ENCODE data around the gene DLGAP3. TPM values are rescaled to one million over a fixed set of nuclear protein-coding genes. Genes with fewer than 3 reads are reported as not detected.

The DLGAP3 gene
- total and polyA plus RNA-seq, 2 donors (not counting 3 experiments of a cell fraction or from before 2014, with no cell fraction given), result 0.04 to 0.20 TPM

DNA sequence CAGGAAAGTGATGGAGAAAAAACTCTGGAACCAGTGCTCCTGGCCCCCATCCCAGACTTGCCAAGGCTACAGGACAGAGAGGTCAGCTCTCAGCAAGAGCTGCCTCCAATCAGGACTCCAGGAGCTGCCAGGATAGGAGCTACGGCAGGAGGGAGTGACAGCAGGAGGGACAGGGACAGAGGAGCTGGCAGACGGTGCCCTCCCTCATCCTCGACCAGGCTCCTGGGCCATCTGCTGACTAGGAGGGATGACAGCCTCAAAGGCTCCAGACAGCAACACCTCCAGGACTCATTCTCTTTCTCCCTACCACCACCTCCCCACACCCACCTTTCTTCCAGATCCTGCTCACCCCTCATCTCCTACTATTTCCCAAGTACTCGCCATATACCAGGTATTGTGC, 22.7 kb downstream of the DLGAP3 start:
- DNase-seq (ENCODE audit: low read depth, low spot score), result no peak
- Histone ChIP-seq H3K4me3 (replicated peaks in 1 of 3; ENCODE audit: insufficient read depth in 1 of 3, low read depth in 1 of 3, low read length in 3 of 3) (no peak overlapping the region), H3K27me3 (ENCODE audit: control insufficient read depth in 2 of 2, insufficient read depth in 2 of 2, low read length in 2 of 2) (no peaks in the 10 kb centered on the region), H3K9ac (replicated peaks; ENCODE audit: extremely low read depth, insufficient read depth, low read length) (no peak overlapping the region), H3K79me2 (ENCODE audit: control insufficient read depth, insufficient read depth, low read length) (no peaks in the 10 kb centered on the region), H3K9me3 (replicated peaks; ENCODE audit: control insufficient read depth, insufficient read depth, low read length) (no peaks in the 10 kb centered on the region), H3K4me2 (ENCODE audit: insufficient read depth, low read length) (no peak overlapping the region), H2AFZ (ENCODE audit: low read depth, low read length) (no peak overlapping the region), H3K36me3 (ENCODE audit: control insufficient read depth in 2 of 2, extremely low read depth in 1 of 2, insufficient read depth in 2 of 2, low read length in 2 of 2) (no peaks in the 10 kb centered on the region), H3K4me1 (ENCODE audit: control insufficient read depth, extremely low read depth, insufficient read depth, low read length) (no peaks in the 10 kb centered on the region), H3K27ac (ENCODE audit: insufficient read depth, low read depth, low read length) (no peak overlapping the region), H3K9me1 (replicated peaks; ENCODE audit: control insufficient read depth, extremely low read depth, insufficient read depth, low read length) (no peaks in the 10 kb centered on the region), H4K20me1 (replicated peaks; ENCODE audit: control insufficient read depth, extremely low read depth, insufficient read depth, low read length) (no peaks in the 10 kb centered on the region)
- ChIA-PET CTCF (no interaction called here), POLR2A (no interaction called here)
- BruUV-seq (replicated peaks), result no TSS peak
- no peak for FAIRE-seq
- intact Hi-C loops (cut with micrococcal nuclease) (no loop called here), dilution Hi-C loops (cut with MboI; ENCODE audit: extremely low pct_ligation_motif_present, low sequenced_read_pairs) (no loop called here)
- no peak for TF ChIP-seq JUN (IDR thresholded peaks at IDR 0.05; ENCODE audit: borderline replicate concordance, insufficient read depth, insufficient read length, low read depth)
- no peak for TF ChIP-seq MYC (IDR thresholded peaks at IDR 0.05; ENCODE audit: low read depth, low read length)
- TF ChIP-seq GATA2 (IDR thresholded peaks at IDR 0.05; ENCODE audit: insufficient read depth, insufficient read length, low read depth, low read length), result no peak
- no peak for TF ChIP-seq POLR2AphosphoS5 (IDR thresholded peaks at IDR 0.05; ENCODE audit: insufficient read depth, low read depth, low read length)
- TF ChIP-seq, protein P1, sequence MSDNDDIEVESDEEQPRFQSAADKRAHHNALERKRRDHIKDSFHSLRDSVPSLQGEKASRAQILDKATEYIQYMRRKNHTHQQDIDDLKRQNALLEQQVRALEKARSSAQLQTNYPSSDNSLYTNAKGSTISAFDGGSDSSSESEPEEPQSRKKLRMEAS (IDR thresholded peaks at IDR 0.05; ENCODE audit: insufficient read depth, insufficient read length), result no peak
- TF ChIP-seq, protein P2, sequence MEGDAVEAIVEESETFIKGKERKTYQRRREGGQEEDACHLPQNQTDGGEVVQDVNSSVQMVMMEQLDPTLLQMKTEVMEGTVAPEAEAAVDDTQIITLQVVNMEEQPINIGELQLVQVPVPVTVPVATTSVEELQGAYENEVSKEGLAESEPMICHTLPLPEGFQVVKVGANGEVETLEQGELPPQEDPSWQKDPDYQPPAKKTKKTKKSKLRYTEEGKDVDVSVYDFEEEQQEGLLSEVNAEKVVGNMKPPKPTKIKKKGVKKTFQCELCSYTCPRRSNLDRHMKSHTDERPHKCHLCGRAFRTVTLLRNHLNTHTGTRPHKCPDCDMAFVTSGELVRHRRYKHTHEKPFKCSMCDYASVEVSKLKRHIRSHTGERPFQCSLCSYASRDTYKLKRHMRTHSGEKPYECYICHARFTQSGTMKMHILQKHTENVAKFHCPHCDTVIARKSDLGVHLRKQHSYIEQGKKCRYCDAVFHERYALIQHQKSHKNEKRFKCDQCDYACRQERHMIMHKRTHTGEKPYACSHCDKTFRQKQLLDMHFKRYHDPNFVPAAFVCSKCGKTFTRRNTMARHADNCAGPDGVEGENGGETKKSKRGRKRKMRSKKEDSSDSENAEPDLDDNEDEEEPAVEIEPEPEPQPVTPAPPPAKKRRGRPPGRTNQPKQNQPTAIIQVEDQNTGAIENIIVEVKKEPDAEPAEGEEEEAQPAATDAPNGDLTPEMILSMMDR (IDR thresholded peaks at IDR 0.05; ENCODE audit: extremely low read depth in 1 of 2, insufficient read depth in 1 of 2, low read depth in 1 of 2, low read length in 2 of 2), result no peak
- no peak for TF ChIP-seq POLR2A (IDR thresholded peaks at IDR 0.05; ENCODE audit: low read depth, low read length)
- no peak for TF ChIP-seq FOS (IDR thresholded peaks at IDR 0.05; ENCODE audit: borderline replicate concordance, insufficient read depth, low read length)
- no peak for TF ChIP-seq EZH2 (IDR thresholded peaks at IDR 0.05; ENCODE audit: borderline replicate concordance, low read depth, low read length, severe bottlenecking)
